H9 (cell line): Measurements from ENCODE around the gene CCDC187. TPM values are rescaled to one million over a fixed set of nuclear protein-coding genes. Genes with fewer than 3 reads are reported as not detected.

ENCODE experiments used
- DNase-seq: peaks from one replicate; pipeline ENCODE4 v3.0.0-alpha.2; 2017
- H2AFZ ChIP-seq: one replicate; pipeline ENCODE4 v1.6.1; 2013; ENCODE audit warnings: mild to moderate bottlenecking, low read length, control low read depth, moderate library complexity
- H2AK5ac ChIP-seq: 2 replicates; pipeline ENCODE4 v1.6.1; 2013; ENCODE audit warnings: low read length, control low read depth, mixed read lengths; ENCODE audit not compliant: insufficient read length
- H2BK120ac ChIP-seq: one replicate; pipeline ENCODE4 v1.6.1; 2013; ENCODE audit warnings: low read depth, mild to moderate bottlenecking, low read length, control low read depth, inconsistent platforms; ENCODE audit not compliant: poor library complexity, severe bottlenecking
- H2BK12ac ChIP-seq: 2 replicates; pipeline ENCODE4 v1.6.1; 2013; ENCODE audit warnings: low read length, control low read depth, mixed read lengths, low read depth; ENCODE audit not compliant: insufficient read length
- H2BK15ac ChIP-seq: 2 replicates; pipeline ENCODE4 v1.6.1; 2013; ENCODE audit warnings: low read depth, low read length, control low read depth
- H2BK20ac ChIP-seq: one replicate; pipeline ENCODE4 v1.6.1; 2013; ENCODE audit warnings: low read depth, mild to moderate bottlenecking, low read length, control low read depth, inconsistent platforms; ENCODE audit not compliant: poor library complexity, severe bottlenecking
- H2BK5ac ChIP-seq: 2 replicates; pipeline ENCODE4 v1.6.1; 2013; ENCODE audit warnings: low read length, control low read depth, mixed read lengths; ENCODE audit not compliant: insufficient read length
- H3K14ac ChIP-seq: 2 replicates; pipeline ENCODE4 v1.6.1; 2013; ENCODE audit warnings: low read length, control low read depth; ENCODE audit not compliant: insufficient read depth
- H3K18ac ChIP-seq: 2 replicates; pipeline ENCODE4 v1.6.1; 2013; ENCODE audit warnings: low read depth, mild to moderate bottlenecking, mixed read lengths, low read length, control low read depth; ENCODE audit not compliant: insufficient read length
- H3K23ac ChIP-seq: 2 replicates; pipeline ENCODE4 v1.6.1; 2013; ENCODE audit warnings: low read length, control low read depth, mixed read lengths, low read depth; ENCODE audit not compliant: insufficient read length
- H3K23me2 ChIP-seq: 2 replicates; pipeline ENCODE4 v1.6.1; 2013; ENCODE audit warnings: low read depth, mild to moderate bottlenecking, mixed read lengths, low read length, control low read depth; ENCODE audit not compliant: insufficient read length, poor library complexity, severe bottlenecking
- H3K27ac ChIP-seq: 2 replicates; pipeline ENCODE4 v1.5.1; 2013; ENCODE audit warnings: low read length, control low read depth, mixed read lengths, low read depth; ENCODE audit not compliant: insufficient read length
- H3K27me3 ChIP-seq: 2 replicates; pipeline ENCODE4 v1.6.1; 2013; ENCODE audit warnings: low read length, control low read depth, inconsistent platforms; ENCODE audit not compliant: insufficient read depth
- H3K4ac ChIP-seq: 2 replicates; pipeline ENCODE4 v1.6.1; 2013; ENCODE audit warnings: low read depth, mild to moderate bottlenecking, control low read depth, inconsistent platforms, low read length, moderate library complexity
- H3K4me1 ChIP-seq: 2 replicates; pipeline ENCODE4 v1.6.1; 2013; ENCODE audit warnings: low read length, control low read depth, inconsistent platforms; ENCODE audit not compliant: insufficient read depth
- H3K4me2 ChIP-seq: 2 replicates; pipeline ENCODE4 v1.6.1; 2013; ENCODE audit warnings: low read length, control low read depth, mixed read lengths; ENCODE audit not compliant: insufficient read length, insufficient read depth
- H3K56ac ChIP-seq: 2 replicates; pipeline ENCODE4 v1.6.1; 2013; ENCODE audit warnings: low read depth, mild to moderate bottlenecking, mixed read lengths, low read length, control low read depth; ENCODE audit not compliant: insufficient read length
- H3K79me1 ChIP-seq: 2 replicates; pipeline ENCODE4 v1.6.1; 2013; ENCODE audit warnings: low read depth, mild to moderate bottlenecking, moderate library complexity, low read length, control low read depth, inconsistent platforms; ENCODE audit not compliant: insufficient read depth, poor library complexity, severe bottlenecking
- H3K79me2 ChIP-seq: 2 replicates; pipeline ENCODE4 v1.6.1; 2013; ENCODE audit warnings: low read length, control low read depth, inconsistent platforms; ENCODE audit not compliant: insufficient read depth
- H3K9ac ChIP-seq: 2 replicates; pipeline ENCODE4 v1.6.1; 2013; ENCODE audit warnings: low read length, control low read depth, mixed read lengths; ENCODE audit not compliant: insufficient read length; ENCODE audit errors: extremely low read depth
- H3K9me3 ChIP-seq: one replicate; pipeline ENCODE4 v1.6.1; 2013; ENCODE audit warnings: low read depth, low read length, inconsistent platforms; ENCODE audit not compliant: control insufficient read depth
- H3T11ph ChIP-seq: one replicate; pipeline ENCODE4 v1.6.1; 2013; ENCODE audit warnings: mild to moderate bottlenecking, low read length, control low read depth, inconsistent platforms
- H4K20me1 ChIP-seq: one replicate; pipeline ENCODE4 v1.6.1; 2013; ENCODE audit not compliant: control insufficient read depth, insufficient read length, insufficient read depth
- H4K5ac ChIP-seq: 2 replicates; pipeline ENCODE4 v1.6.1; 2013; ENCODE audit warnings: low read depth, mild to moderate bottlenecking, mixed read lengths, low read length, control low read depth; ENCODE audit not compliant: insufficient read length
- H4K8ac ChIP-seq: replicated peaks from 2 replicates; pipeline ENCODE4 v1.6.1; 2013; ENCODE audit warnings: low read length, control low read depth, mixed read lengths, low read depth; ENCODE audit not compliant: insufficient read length
- H4K91ac ChIP-seq: 2 replicates; pipeline ENCODE4 v1.6.1; 2013; ENCODE audit warnings: low read depth, mild to moderate bottlenecking, moderate library complexity, mixed read lengths, low read length, control low read depth; ENCODE audit not compliant: insufficient read length
- H3K27ac Mint-ChIP-seq, 3 experiments: 2 replicates in 2 of 3; 3 replicates in 1 of 3; pipeline ENCODE4 v1.8.0; 2020 to 2021; ENCODE audit warnings: mixed read lengths in 3 of 3, mild to moderate bottlenecking in 1 of 3, moderate library complexity in 1 of 3
- H3K27me3 Mint-ChIP-seq: 2 replicates; pipeline ENCODE4 v1.8.0; 2021; ENCODE audit warnings: low read depth, mild to moderate bottlenecking, moderate library complexity, mixed read lengths
- H3K36me3 Mint-ChIP-seq, 3 experiments: 2 replicates in 2 of 3; 3 replicates in 1 of 3; pipeline ENCODE4 v1.8.0; 2020 to 2021; ENCODE audit warnings: low read depth in 3 of 3, mixed read lengths in 3 of 3; ENCODE audit not compliant: insufficient read depth in 1 of 3
- H3K4me1 Mint-ChIP-seq, 2 experiments: 2 replicates each; pipeline ENCODE4 v1.8.0; 2020; ENCODE audit warnings: mixed read lengths in 2 of 2
- H3K4me3 Mint-ChIP-seq, 2 experiments: 2 replicates in 1 of 2; 3 replicates in 1 of 2; pipeline ENCODE4 v1.8.0; 2020 to 2021; ENCODE audit warnings: mild to moderate bottlenecking in 2 of 2, mixed read lengths in 2 of 2, moderate library complexity in 1 of 2
- H3K9me3 Mint-ChIP-seq, 2 experiments: 2 replicates in 1 of 2; 3 replicates in 1 of 2; pipeline ENCODE4 v1.8.0; 2020; ENCODE audit warnings: mild to moderate bottlenecking in 2 of 2, mixed read lengths in 2 of 2, moderate library complexity in 1 of 2
- CTCF ChIP-seq: fragments of 200-600 bp; sonication (generic); conservative IDR thresholded peaks from 3 replicates; pipeline ENCODE4 v1.8.0; 2021; ENCODE audit warnings: antibody characterized with exemption, mild to moderate bottlenecking
- WGBS: extraction: QIAGEN DNeasy Blood & Tissue Kit; methylation state at CpG from one replicate; pipeline ENCODE4 v1.1.7; 2013; ENCODE audit warnings: missing lambda C conversion rate, low lambda C conversion rate, mixed read lengths; ENCODE audit not compliant: insufficient read length; ENCODE audit errors: extremely low coverage; 5-methylcytosine and 5-hydroxymethylcytosine counted together
- total RNA-seq: library from RNA; stranded (reverse); gene quantifications from 2 replicates; pipeline ENCODE4 v1.2.1, GENCODE V29; 2021

Gene CCDC187
- total RNA-seq, 1 experiment from 2014 or later: 0.07 TPM

- no peak overlapping the region for H3K56ac ChIP-seq
- H4K8ac ChIP-seq: no peak overlapping the region
Measured at GRCh38 chr9:136333486-136333885, 29.6 kb upstream of the CCDC187 start.

More at GRCh38 chr9:136333486-136333885, 29.6 kb upstream of the CCDC187 start:
- Mint-ChIP-seq H3K27me3 (no peaks in the 10 kb centered on the region), H3K4me3 (no peak overlapping the region), H3K9me3 (no peaks in the 10 kb centered on the region), H3K4me1 (peaks cover 4% of the 10 kb centered on the region in 2 experiments), H3K27ac (no peak overlapping the region), H3K36me3 (no peaks in the 10 kb centered on the region; a peak in 1 of 7 replicates)
- Histone ChIP-seq H2BK120ac (no peak overlapping the region), H3K79me2 (peaks cover 2% of the 10 kb centered on the region; the same call in 1 of the 2 replicates), H3K4ac (no peak overlapping the region), H3K18ac (no peak overlapping the region), H2BK15ac (no peak overlapping the region), H3K23me2 (no peaks in the 10 kb centered on the region), H3K27ac (no peak overlapping the region), H3K9ac (no peak overlapping the region), H2BK20ac (no peak overlapping the region), H3K14ac (no peak overlapping the region), H2AK5ac (no peak overlapping the region), H2BK5ac (no peak overlapping the region), H4K5ac (no peak overlapping the region), H3K9me3 (no peaks in the 10 kb centered on the region), H2AFZ (no peak overlapping the region), H3K79me1 (peaks cover 2% of the 10 kb centered on the region), H4K91ac (no peak overlapping the region), H3K4me2 (no peak overlapping the region), H3T11ph (no peak overlapping the region), H2BK12ac (no peak overlapping the region), H3K4me1 (no peaks in the 10 kb centered on the region), H4K20me1 (no peaks in the 10 kb centered on the region), H3K27me3 (no peaks in the 10 kb centered on the region), H3K23ac (no peak overlapping the region)
- no peak for TF ChIP-seq CTCF
- no CpG with 5 or more reads among the region's 17 CpGs for WGBS
- DNase-seq: no peak
